B cell (primary cell): ENCODE results near the gene PGK1. TPM values are rescaled to one million over a fixed set of nuclear protein-coding genes. Genes with fewer than 3 reads are reported as not detected.
"Not testable (repeated sequence)": the region's sequence is repeated elsewhere in the genome, so short reads cannot be mapped to it uniquely, and the experiment has no call there.

Experiments
- ATAC-seq: fragments of 200-7000 bp; cut with Tn5 transposase; one replicate; pipeline ENCODE4 v1.10.0; 2021; ENCODE audit warnings: low read depth, mild to moderate bottlenecking, moderate number of reproducible peaks, moderate library complexity
- CTCF ChIA-PET: fragments of 350-600 bp; sonication (Branson Sonifier 250); formaldehyde crosslinking; loops from one replicate; lab custom pipeline; 2021; ENCODE audit warnings: antibody characterized with exemption, inconsistent platforms; lab: Charles Lee
- POLR2A ChIA-PET: fragments of 350-600 bp; sonication (Branson Sonifier 250); formaldehyde crosslinking; loops from one replicate; lab custom pipeline; 2021; ENCODE audit warnings: antibody characterized with exemption; lab: Charles Lee
- DNase-seq: peaks from one replicate; pipeline ENCODE4 v3.0.0; 2013
- H2AFZ ChIP-seq: 2 replicates; pipeline ENCODE4 v1.6.1; 2012; ENCODE audit warnings: mild to moderate bottlenecking, low read depth, low read length; ENCODE audit not compliant: insufficient read depth, poor library complexity, severe bottlenecking
- H3K27ac ChIP-seq, 2 donors: 1 replicate in 1 of 2; 2 replicates in 1 of 2; pipeline ENCODE4 v1.5.1; 2012 to 2013; ENCODE audit warnings: low read length in 2 of 2, mild to moderate bottlenecking in 2 of 2, moderate library complexity in 1 of 2
- H3K27me3 ChIP-seq, 4 experiments: fragments of 200-600 bp in 1 of 4; sonication (generic) in 1 of 4; replicated peaks in 1 of 4; 1 replicate in 2 of 4; 2 replicates in 2 of 4; pipeline versions ENCODE4 v1.6.1 to v1.7.0; 2013 to 2016; ENCODE audit warnings: low read length in 3 of 4, mild to moderate bottlenecking in 2 of 4, mixed read lengths in 1 of 4, moderate library complexity in 1 of 4; ENCODE audit not compliant: insufficient read depth in 4 of 4, control insufficient read depth in 3 of 4; ENCODE audit errors: control extremely low read depth in 1 of 4
- H3K36me3 ChIP-seq, 2 experiments: replicated peaks in 1 of 2; 1 replicate in 1 of 2; 2 replicates in 1 of 2; pipeline versions ENCODE4 v1.6.1 to v1.7.1; 2013; ENCODE audit warnings: low read length in 1 of 2; ENCODE audit not compliant: insufficient read depth in 2 of 2, control insufficient read depth in 1 of 2; ENCODE audit errors: control extremely low read depth in 1 of 2, extremely low read depth in 1 of 2
- H3K4me1 ChIP-seq, 2 donors: fragments of 200-600 bp in 1 of 2; sonication (generic) in 1 of 2; 1 replicate in 1 of 2; 2 replicates in 1 of 2; pipeline versions ENCODE4 v1.5.1 to v1.6.1; 2013 to 2017; ENCODE audit warnings: low read length in 2 of 2; ENCODE audit not compliant: control insufficient read depth in 2 of 2, insufficient read depth in 2 of 2
- H3K4me2 ChIP-seq: replicated peaks from 2 replicates; pipeline ENCODE3; 2012; ENCODE audit warnings: mild to moderate bottlenecking, low read depth, low read length; ENCODE audit not compliant: poor library complexity, severe bottlenecking
- H3K4me3 ChIP-seq, 5 experiments: fragments of 200-600 bp in 1 of 5; sonication (generic) in 1 of 5; 1 replicate in 3 of 5; 2 replicates in 2 of 5; pipeline versions ENCODE4 v1.5.1 to v1.7.0; 2011 to 2016; ENCODE audit warnings: low read length in 4 of 5, mild to moderate bottlenecking in 4 of 5, low read depth in 2 of 5, control low read depth in 1 of 5, moderate library complexity in 1 of 5; ENCODE audit not compliant: insufficient read depth in 1 of 5; ENCODE audit errors: control extremely low read depth in 1 of 5, extremely low read depth in 1 of 5
- H3K79me2 ChIP-seq: fragments of 200-600 bp; sonication (generic); one replicate; pipeline ENCODE4 v1.6.0; 2016; ENCODE audit warnings: low read length; ENCODE audit not compliant: control insufficient read depth, insufficient read depth
- H3K9ac ChIP-seq: fragments of 200-600 bp; sonication (generic); 2 replicates; pipeline ENCODE4 v1.6.1; 2017; ENCODE audit warnings: mild to moderate bottlenecking, low read length, moderate library complexity
- H3K9me3 ChIP-seq, 3 donors: one replicate each; pipeline versions ENCODE4 v1.6.1 to v1.7.1; 2013; ENCODE audit warnings: low read length in 2 of 3; ENCODE audit not compliant: control insufficient read depth in 2 of 3, insufficient read depth in 1 of 3; ENCODE audit errors: control extremely low read depth in 1 of 3
- H4K20me1 ChIP-seq: 2 replicates; pipeline ENCODE4 v1.6.0; 2012; ENCODE audit warnings: mild to moderate bottlenecking, low read length; ENCODE audit not compliant: insufficient read depth, control insufficient read depth, poor library complexity, severe bottlenecking
- H3K27ac Mint-ChIP-seq: one replicate; pipeline ENCODE4 v1.8.0; 2021; ENCODE audit warnings: mixed read lengths
- H3K27me3 Mint-ChIP-seq: one replicate; pipeline ENCODE4 v1.8.0; 2021; ENCODE audit warnings: mixed read lengths
- H3K4me1 Mint-ChIP-seq: one replicate; pipeline ENCODE4 v1.8.0; 2021; ENCODE audit warnings: mixed read lengths
- H3K4me3 Mint-ChIP-seq: one replicate; pipeline ENCODE4 v1.8.0; 2021; ENCODE audit warnings: mixed read lengths
- H3K9me3 Mint-ChIP-seq: one replicate; pipeline ENCODE4 v1.8.0; 2022; ENCODE audit warnings: mixed read lengths; ENCODE audit not compliant: insufficient read depth
- WGBS: methylation state at CpG from one replicate; pipeline ENCODE4 v1.1.5; 2013; ENCODE audit warnings: missing lambda C conversion rate; ENCODE audit not compliant: insufficient coverage; 5-methylcytosine and 5-hydroxymethylcytosine counted together
- intact Hi-C: fragments of 100-400 bp; cut with micrococcal nuclease; formaldehyde crosslinking; loops from one replicate; pipeline ENCODE4 v1.10.0; 2022
- polyA plus RNA-seq: library from polyadenylated mRNA; depleted of rRNA; stranded (reverse); fragments of >200 nt; gene quantifications from 2 replicates; pipeline ENCODE4 v1.2.3, GENCODE V29; 2012
- total RNA-seq, 2 donors: library from RNA; stranded (reverse); fragments of 120-200 nt in 1 of 2; gene quantifications; 1 replicate in 1 of 2; 2 replicates in 1 of 2; pipeline versions ENCODE4 v1.2.3 to v1.2.4, GENCODE V29; 2013 to 2022

PGK1 gene
- total and polyA plus RNA-seq, 2 donors (not counting 1 experiment from before 2014, with no cell fraction given) = 83.7 to 162 TPM

DNA sequence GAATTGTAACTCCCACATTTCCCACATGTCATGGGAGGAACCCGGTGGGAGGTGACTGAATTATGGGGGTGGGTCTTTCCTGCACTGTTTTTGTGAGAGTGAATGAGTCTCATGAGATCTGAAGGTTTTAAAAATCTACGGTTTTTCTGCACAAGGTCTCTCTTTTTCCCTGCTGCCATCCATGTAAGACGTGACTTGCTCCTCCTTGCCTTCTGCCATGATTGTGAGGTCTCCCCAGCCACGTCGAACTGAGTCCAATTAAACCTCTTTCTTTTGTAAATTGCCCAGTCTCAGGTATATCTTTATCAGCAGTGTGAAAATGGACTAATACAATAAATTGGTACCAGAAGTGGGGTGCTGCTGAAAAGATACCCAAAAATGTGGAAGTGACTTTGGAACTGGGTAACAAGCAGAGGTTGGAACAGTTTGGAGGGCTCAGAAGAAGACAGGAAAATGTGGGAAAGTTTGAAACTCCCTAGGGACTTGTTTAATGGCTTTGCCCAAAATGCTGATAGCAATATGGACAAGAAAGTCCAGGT, 43.0 kb downstream of the PGK1 start:
- H3K36me3 ChIP-seq, H3K27ac ChIP-seq, H2AFZ ChIP-seq, POLR2A ChIA-PET, H3K4me2 ChIP-seq, H3K9ac ChIP-seq, H3K4me1 ChIP-seq, H3K79me2 ChIP-seq, DNase-seq, intact Hi-C loops, ATAC-seq, H4K20me1 ChIP-seq, H3K9me3 ChIP-seq, H3K4me3 Mint-ChIP-seq, H3K27me3 ChIP-seq, H3K4me3 ChIP-seq, H3K27ac Mint-ChIP-seq, CTCF ChIA-PET, H3K4me1 Mint-ChIP-seq, H3K27me3 Mint-ChIP-seq, H3K9me3 Mint-ChIP-seq: not testable (repeated sequence)
- WGBS = no CpG with 5 or more reads among the region's 5 CpGs

DNA sequence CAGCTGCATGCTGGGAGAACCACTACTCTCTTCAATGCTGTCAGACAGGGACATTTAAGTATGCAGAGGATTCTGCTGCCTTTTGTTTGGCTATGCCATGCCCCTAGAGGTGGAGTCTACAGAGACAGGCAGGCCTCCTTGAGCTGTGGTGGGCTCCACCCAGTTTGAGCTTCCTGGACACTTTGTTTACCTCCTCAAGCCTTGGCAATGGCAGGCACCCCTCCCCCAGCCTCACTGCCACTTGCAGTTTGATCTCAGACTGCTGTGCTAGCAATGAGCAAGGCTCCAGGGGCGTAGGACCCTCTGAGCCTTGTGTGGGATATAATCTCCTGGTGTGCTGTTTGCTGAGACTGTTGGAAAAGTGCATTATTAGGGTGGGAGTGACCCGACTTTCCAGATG, 53.3 kb downstream of the PGK1 start:
- DNase-seq, H3K79me2 ChIP-seq, POLR2A ChIA-PET, H3K27me3 Mint-ChIP-seq, CTCF ChIA-PET, H3K4me1 Mint-ChIP-seq, H3K4me3 Mint-ChIP-seq, H3K27me3 ChIP-seq, H2AFZ ChIP-seq, H3K9ac ChIP-seq, H3K4me3 ChIP-seq, H4K20me1 ChIP-seq, H3K27ac ChIP-seq, H3K4me1 ChIP-seq, H3K36me3 ChIP-seq, ATAC-seq, intact Hi-C loops, H3K9me3 ChIP-seq, H3K9me3 Mint-ChIP-seq, H3K27ac Mint-ChIP-seq, H3K4me2 ChIP-seq: not testable (repeated sequence)
- WGBS = 100% methylated on average over 1 of the region's 2 CpGs

DNA sequence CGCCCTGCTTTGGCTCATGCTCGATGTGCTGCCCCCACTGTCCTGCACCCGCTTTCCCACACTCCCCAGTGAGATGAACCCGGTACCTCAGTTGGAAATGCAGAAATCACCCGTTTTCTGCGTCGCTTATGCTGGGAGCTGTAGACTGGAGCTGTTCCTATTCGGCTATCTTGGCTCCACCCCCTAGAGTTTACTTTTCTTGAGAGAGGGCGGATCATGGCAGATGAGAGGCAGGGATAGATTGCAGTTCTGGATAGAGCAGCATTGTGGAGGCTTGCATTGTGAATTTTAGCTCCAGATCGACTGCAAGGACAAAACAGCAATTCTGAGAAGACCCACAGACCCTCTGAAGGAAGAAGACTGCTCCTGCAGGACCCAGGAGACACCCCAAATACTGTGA, 53.8 kb downstream of the PGK1 start:
- H3K9me3 Mint-ChIP-seq, H3K27me3 ChIP-seq, H3K4me2 ChIP-seq, H3K27ac Mint-ChIP-seq, H3K9me3 ChIP-seq, H3K9ac ChIP-seq, H3K27me3 Mint-ChIP-seq, H3K79me2 ChIP-seq, H3K4me3 ChIP-seq, intact Hi-C loops, ATAC-seq, H3K4me1 Mint-ChIP-seq, CTCF ChIA-PET, H3K27ac ChIP-seq, H3K36me3 ChIP-seq, H4K20me1 ChIP-seq, H2AFZ ChIP-seq, H3K4me1 ChIP-seq, DNase-seq, POLR2A ChIA-PET, H3K4me3 Mint-ChIP-seq: not testable (repeated sequence)
- 92% methylated on average over 2 of the region's 10 CpGs for WGBS

DNA sequence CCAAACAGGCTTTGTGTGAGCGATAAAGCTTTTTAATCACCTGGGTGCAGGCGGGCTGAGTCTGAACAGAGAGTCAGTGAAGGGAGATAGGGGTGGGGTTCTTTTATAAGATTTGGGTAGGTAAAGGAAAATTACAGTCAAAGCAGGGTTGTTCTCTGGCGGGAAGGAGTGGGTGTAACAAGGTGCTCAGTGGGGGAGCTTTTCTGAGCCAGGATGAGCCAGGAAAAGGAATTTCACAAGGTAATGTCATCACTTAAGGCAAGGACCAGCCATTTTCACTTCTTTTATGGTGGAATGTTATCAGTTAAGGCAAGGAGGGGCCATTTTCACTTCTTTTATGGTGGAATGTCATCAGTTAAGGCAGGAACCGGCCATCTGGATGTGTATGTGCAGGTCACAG, 56.7 kb downstream of the PGK1 start:
- WGBS = 100% methylated on average over 1 of the region's 4 CpGs
- not testable (repeated sequence) for H3K4me3 Mint-ChIP-seq, H3K36me3 ChIP-seq

More for the DNA sequence above, 56.7 kb downstream of the PGK1 start:
- H3K79me2 ChIP-seq, H3K27ac ChIP-seq, H3K4me3 ChIP-seq, H3K27me3 ChIP-seq, H3K4me1 Mint-ChIP-seq, intact Hi-C loops, H4K20me1 ChIP-seq, H3K9me3 Mint-ChIP-seq, H3K27ac Mint-ChIP-seq, H3K9me3 ChIP-seq, H3K4me1 ChIP-seq, DNase-seq, H3K9ac ChIP-seq, H3K4me2 ChIP-seq, H2AFZ ChIP-seq, H3K27me3 Mint-ChIP-seq, POLR2A ChIA-PET, ATAC-seq: not testable (repeated sequence)
- CTCF ChIA-PET = interaction anchor here (0.6 kb wide), 1 partner anchor 395 kb away, joined by 4 read pairs; no protein-coding TSS in a partner anchor
